ENCODE measurements around the gene TRMU.

The TRMU gene

DNA sequence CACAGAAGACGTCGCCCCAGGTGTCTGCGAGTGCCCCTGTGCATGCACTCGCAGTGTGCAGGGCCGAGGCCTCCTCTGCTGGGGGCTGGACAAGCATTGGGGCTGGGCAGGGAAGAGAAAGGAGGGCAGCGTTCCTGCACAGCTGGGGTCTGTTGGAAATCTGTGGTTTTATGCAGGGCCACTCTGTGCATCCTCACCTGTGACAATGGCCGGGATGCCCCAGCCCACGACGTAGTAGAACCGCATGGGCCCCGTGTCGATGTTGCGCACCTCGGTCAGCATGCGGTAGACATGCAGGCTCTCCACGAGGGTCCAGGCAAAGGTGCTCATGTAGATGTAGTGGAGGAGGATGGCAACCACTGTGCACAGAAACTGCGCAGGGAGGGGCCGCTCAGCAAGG lies 37.2 kb downstream of the TRMU start:
- WGBS, 2 experiments (ENCODE audit: insufficient coverage in 2 of 2) = 94 to 95% methylated on average over 13 to 17 of the region's 18 CpGs

GRCh38 chr22:46373159-46373558 lies 37.6 kb downstream of the TRMU start:
- WGBS, 2 experiments (ENCODE audit: insufficient coverage in 2 of 2) = 92 to 95% methylated on average over 3 to 8 of the region's 8 CpGs
- H3K4me3 ChIP-seq (ENCODE audit: extremely low read depth, insufficient read depth, low read length, poor library complexity, severe bottlenecking) = no peak overlapping the region
- peaks cover 3% of the 10 kb centered on the region for H3K9me3 ChIP-seq (ENCODE audit: control insufficient read depth, low read length)
- peaks cover 14% of the 10 kb centered on the region for H3K36me3 ChIP-seq (ENCODE audit: control insufficient read depth, insufficient read depth, low read length)
- no peak overlapping the region for H3K27ac ChIP-seq (ENCODE audit: low read depth, low read length, severe bottlenecking)
- peaks cover 7% of the 10 kb centered on the region for H3K4me1 ChIP-seq (ENCODE audit: control insufficient read depth, insufficient read depth, low read length, poor library complexity, severe bottlenecking)

More for the DNA sequence above, 37.2 kb downstream of the TRMU start:
- Histone ChIP-seq H3K9me3 (ENCODE audit: control insufficient read depth, low read length) (peaks cover 3% of the 10 kb centered on the region), H3K4me1 (ENCODE audit: control insufficient read depth, insufficient read depth, low read length, poor library complexity, severe bottlenecking) (peaks cover 3% of the 10 kb centered on the region), H3K27ac (ENCODE audit: low read depth, low read length, severe bottlenecking) (no peak overlapping the region), H3K36me3 (ENCODE audit: control insufficient read depth, insufficient read depth, low read length) (peaks cover 14% of the 10 kb centered on the region), H3K4me3 (ENCODE audit: extremely low read depth, insufficient read depth, low read length, poor library complexity, severe bottlenecking) (no peak overlapping the region)

DNA sequence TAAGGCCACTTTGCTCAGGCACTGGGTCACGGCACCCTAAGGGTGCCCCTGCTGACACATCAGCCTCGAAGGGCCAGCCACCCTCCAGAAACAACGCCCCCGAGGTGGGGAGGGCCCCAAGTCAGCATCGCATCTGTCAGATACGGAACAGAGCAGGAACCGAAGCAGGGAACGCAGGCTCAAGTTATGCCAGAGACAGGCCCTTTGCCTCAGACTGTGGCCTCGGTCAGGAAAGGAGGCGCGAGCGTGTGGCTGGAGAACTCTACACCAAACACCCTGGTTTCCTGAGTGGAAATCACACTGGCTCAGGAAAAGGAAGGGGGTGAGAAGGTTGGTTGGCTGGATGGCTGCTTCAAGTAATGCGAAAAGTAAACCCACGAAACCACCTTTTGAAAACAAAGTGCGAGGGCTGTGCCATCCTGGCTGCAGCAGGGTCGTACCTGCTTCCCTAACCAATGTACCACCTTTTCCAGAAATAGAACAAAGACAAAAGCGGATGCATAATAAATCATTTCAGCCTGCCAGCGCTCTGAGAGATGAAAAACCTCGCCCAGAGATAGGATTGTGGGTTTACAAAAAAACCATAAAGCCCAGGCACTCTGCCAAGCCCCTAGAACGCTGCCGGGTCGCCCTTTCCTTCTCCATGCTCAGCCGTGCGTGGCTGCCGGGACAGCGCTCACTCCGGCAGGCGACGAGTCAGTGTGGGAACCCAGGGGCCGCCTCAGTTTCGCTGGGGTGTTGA lies 38.6 kb downstream of the TRMU start:
- peaks cover 3% of the 10 kb centered on the region for H3K9me3 ChIP-seq (ENCODE audit: control insufficient read depth, low read length)
- peaks cover 13% of the 10 kb centered on the region for H3K4me1 ChIP-seq (ENCODE audit: control insufficient read depth, insufficient read depth, low read length, poor library complexity, severe bottlenecking)
- peaks cover 14% of the 10 kb centered on the region for H3K36me3 ChIP-seq (ENCODE audit: control insufficient read depth, insufficient read depth, low read length)
- H3K4me3 ChIP-seq (ENCODE audit: extremely low read depth, insufficient read depth, low read length, poor library complexity, severe bottlenecking) = no peak overlapping the region
- H3K27ac ChIP-seq (ENCODE audit: low read depth, low read length, severe bottlenecking) = no peak overlapping the region
- WGBS, 2 experiments (ENCODE audit: insufficient coverage in 2 of 2) = 90 to 93% methylated on average over 19 to 22 of the region's 31 CpGs

DNA sequence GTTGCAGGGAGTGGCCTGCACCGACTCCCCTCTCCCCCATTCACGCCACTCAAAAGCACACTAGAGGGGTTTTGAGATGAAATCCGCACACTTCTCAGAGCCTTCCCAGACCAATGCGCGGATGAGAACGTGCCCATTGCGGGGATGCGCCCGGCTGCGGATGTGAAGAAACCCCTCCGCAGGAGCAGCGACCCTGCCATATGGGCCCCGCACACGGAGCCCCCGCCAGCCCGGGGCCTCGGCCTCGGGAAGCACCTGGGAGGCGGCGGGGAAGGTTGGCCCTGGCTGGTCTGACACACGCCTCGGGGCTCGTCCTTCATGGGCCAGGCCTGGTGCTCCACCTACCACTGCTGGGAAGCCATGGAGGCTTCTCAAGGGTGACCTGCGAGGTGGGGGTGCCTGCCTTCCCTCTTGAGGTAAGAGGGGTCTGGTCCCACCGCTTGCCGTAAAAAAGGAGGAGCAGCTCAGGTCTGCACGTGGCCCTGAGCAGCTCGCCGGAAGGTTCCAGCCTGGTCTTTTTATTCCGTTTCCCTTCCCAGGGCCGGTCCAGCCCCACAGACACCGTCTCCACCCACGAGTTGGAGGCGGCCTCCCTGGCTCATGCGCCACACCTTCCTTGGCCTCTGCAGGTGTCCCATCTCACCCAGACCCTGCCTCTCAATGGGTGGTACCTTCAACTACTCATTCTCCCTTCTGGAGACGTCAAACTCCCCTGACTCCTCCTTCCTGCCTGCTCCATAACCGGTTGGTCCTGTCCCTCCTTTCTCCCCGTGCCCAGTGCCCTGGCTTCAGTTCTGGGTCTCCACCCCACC lies 39.4 kb downstream of the TRMU start:
- 94 to 96% methylated on average over 33 to 34 of the region's 38 CpGs for WGBS, 2 experiments (ENCODE audit: insufficient coverage in 2 of 2)
- H3K27ac ChIP-seq (ENCODE audit: low read depth, low read length, severe bottlenecking) = no peak overlapping the region
- peaks cover 13% of the 10 kb centered on the region for H3K4me1 ChIP-seq (ENCODE audit: control insufficient read depth, insufficient read depth, low read length, poor library complexity, severe bottlenecking)
- no peak overlapping the region for H3K4me3 ChIP-seq (ENCODE audit: extremely low read depth, insufficient read depth, low read length, poor library complexity, severe bottlenecking)
- H3K9me3 ChIP-seq (ENCODE audit: control insufficient read depth, low read length) = peaks cover 3% of the 10 kb centered on the region
- H3K36me3 ChIP-seq (ENCODE audit: control insufficient read depth, insufficient read depth, low read length) = peaks cover 14% of the 10 kb centered on the region

- H3K4me3 ChIP-seq (ENCODE audit: extremely low read depth, insufficient read depth, low read length, poor library complexity, severe bottlenecking) = no peak overlapping the region
- WGBS, 2 experiments (ENCODE audit: insufficient coverage in 2 of 2) = 92 to 97% methylated on average over 1 to 3 of the region's 3 CpGs
- no peak overlapping the region for H3K27ac ChIP-seq (ENCODE audit: low read depth, low read length, severe bottlenecking)
- H3K36me3 ChIP-seq (ENCODE audit: control insufficient read depth, insufficient read depth, low read length) = peaks cover 14% of the 10 kb centered on the region
- peaks cover 13% of the 10 kb centered on the region for H3K4me1 ChIP-seq (ENCODE audit: control insufficient read depth, insufficient read depth, low read length, poor library complexity, severe bottlenecking)
- peaks cover 3% of the 10 kb centered on the region for H3K9me3 ChIP-seq (ENCODE audit: control insufficient read depth, low read length)
Observed at GRCh38 chr22:46376111-46376510, 40.6 kb downstream of the TRMU start.

- Histone ChIP-seq H3K27ac (ENCODE audit: low read depth, low read length, severe bottlenecking) (peak overlapping the region; percentile 76), H3K4me1 (ENCODE audit: control insufficient read depth, insufficient read depth, low read length, poor library complexity, severe bottlenecking) (peaks cover 16% of the 10 kb centered on the region), H3K36me3 (ENCODE audit: control insufficient read depth, insufficient read depth, low read length) (peaks cover 14% of the 10 kb centered on the region), H3K4me3 (ENCODE audit: extremely low read depth, insufficient read depth, low read length, poor library complexity, severe bottlenecking) (no peak overlapping the region), H3K9me3 (ENCODE audit: control insufficient read depth, low read length) (peaks cover 3% of the 10 kb centered on the region)
- WGBS, 2 experiments (ENCODE audit: insufficient coverage in 2 of 2) = 87 to 90% methylated on average over 14 to 19 of the region's 19 CpGs
Observed at GRCh38 chr22:46376908-46377524, 41.5 kb downstream of the TRMU start.

DNA sequence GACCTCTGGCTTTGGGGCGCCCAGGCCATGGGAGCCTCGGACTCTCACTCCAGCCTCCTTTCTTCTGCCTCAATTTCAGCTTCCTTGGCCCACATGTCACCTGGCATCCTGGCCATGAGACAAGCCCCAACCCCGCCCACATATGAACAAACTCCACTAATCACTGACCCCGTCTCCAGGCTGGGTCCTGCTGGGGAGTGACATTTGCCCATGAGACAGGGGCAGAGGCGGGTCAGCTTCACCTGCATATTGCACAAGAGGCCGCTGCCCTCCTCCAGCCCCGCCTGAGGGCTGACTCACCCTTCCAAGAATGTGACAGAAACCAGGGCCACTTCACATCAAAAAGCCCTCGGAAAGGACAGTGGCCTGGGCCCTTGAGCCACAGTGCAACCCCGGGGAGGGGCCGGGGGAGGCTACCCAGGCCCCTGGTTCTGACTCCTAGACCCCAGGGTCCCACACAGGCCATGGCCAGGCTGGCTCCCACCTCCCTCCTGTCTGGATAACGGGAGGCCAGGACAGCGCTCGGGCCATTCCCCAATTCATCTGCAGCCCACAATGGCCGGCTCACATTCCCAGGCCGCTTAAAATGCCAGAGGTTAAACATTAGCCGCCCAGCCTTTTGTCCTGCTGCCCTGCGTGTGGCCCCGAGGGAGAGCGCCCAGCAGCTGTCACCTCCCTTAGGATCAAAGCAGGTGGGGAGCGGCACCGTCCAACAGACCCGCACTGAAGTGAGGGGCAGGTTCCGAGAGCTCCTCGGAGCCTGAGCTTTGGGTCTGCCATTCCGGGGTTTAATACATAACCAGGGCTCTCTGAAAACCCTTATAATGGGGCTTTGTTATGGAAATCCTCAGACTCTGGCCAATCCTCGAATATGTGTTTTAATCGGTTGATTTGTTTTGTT lies 42.3 kb downstream of the TRMU start:
- Histone ChIP-seq H3K9me3 (ENCODE audit: control insufficient read depth, low read length) (peaks cover 3% of the 10 kb centered on the region), H3K4me1 (ENCODE audit: control insufficient read depth, insufficient read depth, low read length, poor library complexity, severe bottlenecking) (peaks cover 16% of the 10 kb centered on the region), H3K36me3 (ENCODE audit: control insufficient read depth, insufficient read depth, low read length) (peaks cover 14% of the 10 kb centered on the region), H3K27ac (ENCODE audit: low read depth, low read length, severe bottlenecking) (peak overlapping the region; percentile 76), H3K4me3 (ENCODE audit: extremely low read depth, insufficient read depth, low read length, poor library complexity, severe bottlenecking) (no peak overlapping the region)
- 14 to 23% methylated on average over 20 to 23 of the region's 27 CpGs for WGBS, 2 experiments (ENCODE audit: insufficient coverage in 2 of 2)

- WGBS, 2 experiments (ENCODE audit: insufficient coverage in 2 of 2) = 80 to 81% methylated on average over 21 of the region's 22 CpGs
Observed at GRCh38 chr22:46378426-46379065, 43.0 kb downstream of the TRMU start.

DNA sequence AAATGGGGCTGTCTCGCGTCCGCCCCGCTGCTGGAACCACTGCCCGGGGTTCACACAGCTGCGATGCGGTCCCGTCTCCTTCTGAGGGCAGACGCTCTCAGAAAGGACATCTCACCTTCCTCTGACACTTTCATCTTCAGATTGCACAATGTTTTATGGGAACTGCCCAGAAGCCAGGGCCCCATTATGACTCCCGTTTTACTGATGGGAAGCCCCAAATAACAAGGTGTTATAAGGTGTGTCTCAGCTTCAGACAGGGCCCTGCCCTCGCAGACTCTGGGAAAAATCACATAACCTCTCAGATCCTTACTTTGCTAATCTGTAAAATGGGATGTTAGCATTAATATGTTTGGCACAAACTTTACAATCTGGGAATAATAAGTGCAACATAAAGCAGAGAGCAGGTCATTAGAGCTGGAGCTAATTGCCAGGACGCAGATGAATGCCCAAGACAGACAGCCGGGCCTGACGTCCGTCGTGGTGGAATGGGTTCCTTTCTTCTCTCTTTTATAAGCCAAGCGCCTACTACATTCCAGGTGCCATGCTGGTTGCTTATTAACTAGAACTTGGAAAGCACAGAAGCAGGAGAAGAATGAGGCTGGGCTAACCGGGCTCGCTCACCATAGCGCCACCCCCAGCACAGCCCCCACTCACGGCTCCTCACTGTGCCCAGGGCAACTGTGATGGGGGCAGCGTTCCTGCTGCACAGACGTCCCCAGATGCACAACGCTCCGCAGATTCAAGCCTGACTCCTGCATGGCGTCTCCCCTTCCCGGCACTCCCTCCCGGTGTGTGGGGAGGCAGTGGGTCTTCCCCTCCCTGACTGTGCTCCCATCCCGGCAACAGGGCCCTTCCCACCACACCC lies 43.8 kb downstream of the TRMU start:
- H3K27ac ChIP-seq (ENCODE audit: low read depth, low read length, severe bottlenecking) = no peak overlapping the region
- no peak overlapping the region for H3K4me3 ChIP-seq (ENCODE audit: extremely low read depth, insufficient read depth, low read length, poor library complexity, severe bottlenecking)
- peaks cover 3% of the 10 kb centered on the region for H3K9me3 ChIP-seq (ENCODE audit: control insufficient read depth, low read length)
- WGBS, 2 experiments (ENCODE audit: insufficient coverage in 2 of 2) = 89 to 95% methylated on average over 21 to 23 of the region's 29 CpGs
- peaks cover 14% of the 10 kb centered on the region for H3K36me3 ChIP-seq (ENCODE audit: control insufficient read depth, insufficient read depth, low read length)
- H3K4me1 ChIP-seq (ENCODE audit: control insufficient read depth, insufficient read depth, low read length, poor library complexity, severe bottlenecking) = peaks cover 16% of the 10 kb centered on the region

More at GRCh38 chr22:46378426-46379065, 43.0 kb downstream of the TRMU start:
- H3K4me3 ChIP-seq (ENCODE audit: extremely low read depth, insufficient read depth, low read length, poor library complexity, severe bottlenecking) = no peak overlapping the region
- peak overlapping the region; percentile 76 for H3K27ac ChIP-seq (ENCODE audit: low read depth, low read length, severe bottlenecking)
- H3K9me3 ChIP-seq (ENCODE audit: control insufficient read depth, low read length) = peaks cover 3% of the 10 kb centered on the region
- peaks cover 14% of the 10 kb centered on the region for H3K36me3 ChIP-seq (ENCODE audit: control insufficient read depth, insufficient read depth, low read length)
- peaks cover 16% of the 10 kb centered on the region for H3K4me1 ChIP-seq (ENCODE audit: control insufficient read depth, insufficient read depth, low read length, poor library complexity, severe bottlenecking)

Data from mesodermal cell (in vitro differentiated cells).